Right lobe of liver (tissue), 6 donors: ENCODE results near the gene ARHGAP40. TPM values are rescaled to one million over a fixed set of nuclear protein-coding genes. Genes with fewer than 3 reads are reported as not detected.
A peak's percentile ranks its signal among the peaks of the same experiment; 100 is the strongest.

Experiments
- ATAC-seq, 4 donors: fragments of 200-7000 bp; cut with Tn5 transposase; one replicate each; pipeline ENCODE4 v1.9.1; 2020; ENCODE audit warnings: mild to moderate bottlenecking in 4 of 4, moderate library complexity in 4 of 4
- DNase-seq, 3 donors: peaks; one replicate each; pipeline ENCODE4 v3.0.0-alpha.2; 2020
- H3K27ac ChIP-seq, 3 donors: fragments of 200-600 bp; one replicate each; pipeline ENCODE4 v1.8.0; 2022
- H3K27me3 ChIP-seq, 2 donors: fragments of 200-600 bp; one replicate each; pipeline ENCODE4 v1.8.0; 2022
- H3K36me3 ChIP-seq, 4 donors: fragments of 200-600 bp; sonication (generic) in 1 of 4; one replicate each; pipeline versions ENCODE4 v1.5.1 to v1.8.0; 2017 to 2022; ENCODE audit warnings: control low read depth in 1 of 4
- H3K4me1 ChIP-seq, 4 donors: fragments of 200-600 bp; sonication (generic) in 1 of 4; one replicate each; pipeline versions ENCODE4 v1.5.1 to v1.8.0; 2017 to 2022; ENCODE audit warnings: control low read depth in 1 of 4
- H3K4me3 ChIP-seq, 3 donors: fragments of 200-600 bp; one replicate each; pipeline ENCODE4 v1.8.0; 2022
- H3K9me3 ChIP-seq, 4 donors: fragments of 200-600 bp; sonication (generic) in 1 of 4; one replicate each; pipeline versions ENCODE4 v1.5.1 to v1.8.0; 2017 to 2022; ENCODE audit warnings: control low read depth in 1 of 4
- POLR2A ChIP-seq: fragments of 450-650 bp; IDR thresholded peaks from one replicate; pipeline ENCODE4 v1.6.1; 2017; ENCODE audit warnings: antibody characterized with exemption, mild to moderate bottlenecking
- WGBS: methylation state at CpG from one replicate; pipeline ENCODE4 v1.1.6; 2018; ENCODE audit warnings: low coverage, low lambda C conversion rate; ENCODE audit not compliant: insufficient coverage; ENCODE audit errors: missing lambda C conversion rate; 5-methylcytosine and 5-hydroxymethylcytosine counted together
- intact Hi-C, 2 donors: fragments of 100-400 bp; cut with DNase I; formaldehyde crosslinking; loops; one replicate each; pipeline versions ENCODE4 v1.11.2 to v1.14.1; 2022
- total RNA-seq, 6 experiments: library from RNA; depleted of rRNA in 2 of 6; stranded (reverse); fragments of >200 nt in 2 of 6; fragmentation: NEBNext Ultra II Directional in 3 of 6; extraction: Animal tissue kit (Norgen Biotek cat#: 25700) in 3 of 6; gene quantifications; one replicate each; pipeline versions ENCODE4 v1.1.0 to v1.2.4, GENCODE V29; 2016 to 2023
- TF ChIP-seq, protein P1 (sequence below), 4 donors: fragments of 200-600 bp in 3 of 4; fragments of 450-650 bp in 1 of 4; IDR thresholded peaks; one replicate each; pipeline versions ENCODE4 v1.5.1 to v1.8.0; 2016 to 2022; ENCODE audit warnings: antibody characterized with exemption in 4 of 4, mild to moderate bottlenecking in 2 of 4
- donor health status: DM: no; HTN: yes; CAD: no.
- donor health status: DM: no; HTN: no; CAD: no.
- donor health status: DM: no; HTN: no; CAD: no.
- donor health status: DM: no; HTN: yes; CAD: no.
- donor health status: DM: no; HTN: yes; CAD: no.

The ARHGAP40 gene
- total RNA-seq, 6 experiments from 2014 or later = 0.12 TPM; not detected in 5

DNA sequence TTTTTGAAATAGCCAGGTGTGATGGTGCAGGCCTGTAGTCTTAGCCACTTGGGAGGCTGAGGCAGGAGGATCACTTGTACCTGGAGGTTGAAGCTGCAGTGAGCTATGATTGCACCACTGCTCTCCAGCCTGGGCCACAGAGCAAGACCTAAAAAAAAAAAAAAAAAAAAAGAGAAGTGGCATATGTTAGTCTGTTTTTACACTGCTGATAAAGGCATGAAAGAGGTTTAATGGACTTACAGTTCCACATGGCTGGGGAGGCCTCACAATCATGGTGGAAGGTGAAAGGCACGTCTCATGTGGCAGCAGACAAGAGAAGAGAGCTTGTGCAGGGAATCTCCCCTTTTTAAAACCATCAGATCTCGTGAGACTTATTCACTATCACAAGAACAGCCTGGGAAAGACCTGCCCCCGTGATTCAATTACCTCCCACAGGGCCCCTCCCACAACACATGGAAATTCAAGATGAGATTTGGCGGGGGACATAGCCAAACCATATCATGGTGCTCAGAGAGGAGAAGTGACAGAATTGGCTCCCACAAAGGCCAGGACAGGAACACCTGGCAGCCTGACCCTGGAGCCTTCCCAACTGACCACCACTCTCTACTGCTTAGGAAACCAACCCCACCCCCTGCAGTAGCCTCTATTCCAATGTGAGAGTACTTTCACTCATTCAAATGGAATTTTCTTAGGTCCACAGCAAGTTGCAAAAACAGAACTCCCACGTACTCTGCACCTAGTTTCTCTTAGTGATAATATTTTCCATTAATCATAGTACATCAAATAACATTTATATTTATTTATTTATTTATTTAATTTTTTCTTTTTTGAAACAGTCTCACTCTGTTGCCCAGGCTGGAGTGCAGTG is 29.8 kb downstream of the ARHGAP40 start:
- DNase-seq (no peak), ATAC-seq (no peak)
- Histone ChIP-seq H3K4me1 (no peaks in the 10 kb centered on the region), H3K4me3 (no peak overlapping the region), H3K36me3 (no peaks in the 10 kb centered on the region), H3K9me3 (no peaks in the 10 kb centered on the region), H3K27me3 (no peaks in the 10 kb centered on the region), H3K27ac (no peak overlapping the region)
- WGBS = 68% methylated on average over 3 of the region's 5 CpGs
- TF ChIP-seq, protein P1, sequence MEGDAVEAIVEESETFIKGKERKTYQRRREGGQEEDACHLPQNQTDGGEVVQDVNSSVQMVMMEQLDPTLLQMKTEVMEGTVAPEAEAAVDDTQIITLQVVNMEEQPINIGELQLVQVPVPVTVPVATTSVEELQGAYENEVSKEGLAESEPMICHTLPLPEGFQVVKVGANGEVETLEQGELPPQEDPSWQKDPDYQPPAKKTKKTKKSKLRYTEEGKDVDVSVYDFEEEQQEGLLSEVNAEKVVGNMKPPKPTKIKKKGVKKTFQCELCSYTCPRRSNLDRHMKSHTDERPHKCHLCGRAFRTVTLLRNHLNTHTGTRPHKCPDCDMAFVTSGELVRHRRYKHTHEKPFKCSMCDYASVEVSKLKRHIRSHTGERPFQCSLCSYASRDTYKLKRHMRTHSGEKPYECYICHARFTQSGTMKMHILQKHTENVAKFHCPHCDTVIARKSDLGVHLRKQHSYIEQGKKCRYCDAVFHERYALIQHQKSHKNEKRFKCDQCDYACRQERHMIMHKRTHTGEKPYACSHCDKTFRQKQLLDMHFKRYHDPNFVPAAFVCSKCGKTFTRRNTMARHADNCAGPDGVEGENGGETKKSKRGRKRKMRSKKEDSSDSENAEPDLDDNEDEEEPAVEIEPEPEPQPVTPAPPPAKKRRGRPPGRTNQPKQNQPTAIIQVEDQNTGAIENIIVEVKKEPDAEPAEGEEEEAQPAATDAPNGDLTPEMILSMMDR (IDR thresholded peaks at IDR 0.05) = no peak
- no peak for TF ChIP-seq POLR2A
- intact Hi-C loops = no loop called here

DNA sequence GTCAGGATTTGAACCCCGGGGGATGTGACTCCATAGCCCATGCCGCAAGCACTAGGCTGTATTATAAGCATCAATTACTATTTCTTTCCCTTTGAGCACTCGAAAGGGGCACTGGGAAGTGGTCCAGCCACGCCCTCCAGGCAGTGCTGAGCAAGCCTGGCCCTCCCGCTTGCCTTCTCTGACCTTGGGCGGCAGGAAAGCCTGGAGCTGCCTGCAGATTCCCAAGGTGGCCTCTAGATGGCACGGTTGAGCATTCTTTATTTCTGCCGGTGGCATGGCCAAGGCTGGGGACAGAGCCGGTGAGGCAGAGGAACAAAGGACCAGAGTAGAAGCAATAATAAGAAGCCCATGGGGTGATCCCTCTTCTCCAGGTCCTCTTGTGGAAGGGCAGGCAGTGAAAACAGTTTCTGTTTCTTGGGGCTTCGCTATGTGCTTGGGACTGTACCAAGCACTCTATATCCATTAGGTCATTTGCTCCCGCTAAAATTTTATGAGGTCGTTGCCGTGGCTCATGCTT is 32.0 kb downstream of the ARHGAP40 start:
- H3K36me3 ChIP-seq = no peaks in the 10 kb centered on the region
- WGBS = 14% methylated on average over 7 of the region's 13 CpGs
- DNase-seq (peak in 2 of 3 donors; percentile 35 to 56), ATAC-seq (peak; percentile 86 to 91 (median 88))
- intact Hi-C loops = no loop called here
- no peaks in the 10 kb centered on the region for H3K4me1 ChIP-seq
- H3K27me3 ChIP-seq = no peaks in the 10 kb centered on the region
- no peak overlapping the region for H3K4me3 ChIP-seq
- H3K9me3 ChIP-seq = no peaks in the 10 kb centered on the region
- no peak for TF ChIP-seq POLR2A
- TF ChIP-seq, protein P1 (IDR thresholded peaks at IDR 0.05) = peak; percentile 52 to 90 (median 88)
- H3K27ac ChIP-seq = no peak overlapping the region

DNA sequence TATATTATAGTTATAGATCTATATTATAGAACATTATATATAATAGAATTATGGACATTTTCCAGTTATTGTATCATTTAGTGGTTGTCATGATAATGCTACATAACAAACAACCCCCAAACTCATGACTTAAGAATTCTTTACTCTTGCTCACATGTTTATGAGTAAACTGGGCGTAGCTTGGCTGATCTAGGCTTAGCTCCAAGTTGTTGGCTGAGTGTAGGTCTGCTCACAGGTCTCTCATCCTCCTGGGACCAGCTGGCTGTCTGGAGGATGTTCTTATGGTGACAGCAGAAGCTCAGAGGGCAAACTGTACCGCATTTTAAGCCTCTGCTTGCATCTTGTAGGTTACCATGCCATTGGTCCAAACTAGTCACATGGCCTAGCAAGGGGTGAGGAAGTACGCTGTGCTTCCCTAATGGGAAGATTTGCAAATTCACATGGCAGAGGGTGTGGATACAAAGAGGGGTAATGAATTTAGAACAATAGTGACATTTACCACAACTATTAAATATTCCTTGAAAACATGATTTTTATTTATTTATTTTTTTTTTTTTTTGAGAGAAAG is 34.2 kb downstream of the ARHGAP40 start:
- no peaks in the 10 kb centered on the region for H3K9me3 ChIP-seq
- H3K4me1 ChIP-seq = no peaks in the 10 kb centered on the region
- H3K27ac ChIP-seq = no peak overlapping the region
- H3K4me3 ChIP-seq = no peak overlapping the region
- no peak for DNase-seq
- intact Hi-C loops = no loop called here
- TF ChIP-seq, protein P1 (IDR thresholded peaks at IDR 0.05) = no peak
- TF ChIP-seq POLR2A = no peak
- H3K27me3 ChIP-seq = no peaks in the 10 kb centered on the region
- H3K36me3 ChIP-seq = no peaks in the 10 kb centered on the region
- 86% methylated on average over 2 of the region's 3 CpGs for WGBS
- no peak for ATAC-seq

DNA sequence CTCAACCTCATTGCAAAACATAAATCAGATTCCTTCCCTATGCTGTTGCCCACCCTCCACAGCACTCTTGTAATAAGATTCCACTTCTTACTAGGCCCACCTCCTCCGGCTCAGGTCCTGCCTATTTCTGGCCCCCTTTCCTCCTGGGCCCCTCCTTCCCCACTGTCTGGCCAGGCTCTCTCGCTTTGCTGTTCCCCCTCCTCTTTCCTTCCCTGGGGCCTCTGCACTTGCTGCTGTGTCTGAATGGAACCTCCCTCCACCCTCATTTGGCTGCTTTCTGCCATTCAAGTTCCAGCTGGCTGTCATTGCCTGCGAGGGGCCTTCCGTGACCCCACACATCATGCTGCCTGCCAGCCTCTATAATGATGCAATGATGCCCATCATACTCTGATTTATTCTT is 38.9 kb downstream of the ARHGAP40 start:
- no peak for DNase-seq
- intact Hi-C loops = loop anchor here in 1 of 2 donors (10.0 kb wide), 1 partner anchor 94 kb away; no protein-coding TSS in a partner anchor
- H3K27me3 ChIP-seq = peaks cover 0 to under 1% of the 10 kb centered on the region in 2 donors

More for the DNA sequence above, 38.9 kb downstream of the ARHGAP40 start:
- no peak for ATAC-seq
- H3K4me3 ChIP-seq = no peak overlapping the region
- no peaks in the 10 kb centered on the region for H3K36me3 ChIP-seq
- TF ChIP-seq, protein P1 (IDR thresholded peaks at IDR 0.05) = no peak
- no peak for TF ChIP-seq POLR2A
- WGBS = 41% methylated on average over 4 of the region's 4 CpGs
- H3K27ac ChIP-seq = no peak overlapping the region
- H3K4me1 ChIP-seq = no peaks in the 10 kb centered on the region
- no peaks in the 10 kb centered on the region for H3K9me3 ChIP-seq
